ENCODE measurements around the gene TADA2B. TPM values are rescaled to one million over a fixed set of nuclear protein-coding genes. Genes with fewer than 3 reads are reported as not detected.

Gene TADA2B
- total and polyA plus RNA-seq, 9 of the 15 experiments (the other 6 are each of a cell fraction or from before 2014, with no cell fraction given) = 0.55 to 12.2 (median 7.5) TPM

GRCh38 chr4:7050481-7051143 is 7.4 kb downstream of the TADA2B start:
- H3K79me2 ChIP-seq (ENCODE audit: control insufficient read depth, insufficient read depth, low read length) = peaks cover 47% of the 10 kb centered on the region
- intact Hi-C loops (cut with micrococcal nuclease) (no loop called here), in situ Hi-C loops (cut with MboI) (no loop called here)
- 71% methylated on average over 30 of the region's 36 CpGs for WGBS (ENCODE audit: insufficient coverage, low coverage, missing lambda C conversion rate)
- H3K9me3 ChIP-seq (replicated peaks; ENCODE audit: control insufficient read depth, insufficient read depth, low read depth, low read length) = no peaks in the 10 kb centered on the region
- CTCF ChIA-PET (ENCODE audit: low intra/inter-chr PET ratio) = no interaction called here
- H2AFZ ChIP-seq (ENCODE audit: low read depth, low read length) = no peak overlapping the region
- no peak overlapping the region for H3K27ac ChIP-seq (ENCODE audit: extremely low read depth, low read depth, low read length)
- FAIRE-seq (no peak), DNase-seq (ENCODE audit: extremely low read depth in 1 of 4, low spot score in 3 of 4) (no peak), ATAC-seq (peak; percentile 12; the same call in 1 of the 3 replicates)
- H3K36me3 ChIP-seq (ENCODE audit: control insufficient read depth, insufficient read depth, low read length) = peaks cover 32% of the 10 kb centered on the region; the same call in 2 of the 3 replicates
- no peaks in the 10 kb centered on the region for H3K27me3 ChIP-seq (ENCODE audit: control insufficient read depth in 2 of 2, insufficient read depth in 2 of 2, low read length in 2 of 2)
- H3K4me1 ChIP-seq (replicated peaks in 1 of 2; ENCODE audit: control insufficient read depth in 2 of 2, insufficient read depth in 2 of 2, low read length in 2 of 2) = peaks cover 4 to 59% of the 10 kb centered on the region in 2 experiments; a peak in 4 of 5 replicates
- POLR2A ChIA-PET = interaction anchor here (0.6 to 1.9 kb wide), 6 partner anchors 10 to 1117 kb away, joined by 3 to 8 read pairs (median 4); partner anchors contain the start of gene GRPEL1
- no TSS peak for BruUV-seq (replicated peaks)
- H3K9ac ChIP-seq (ENCODE audit: insufficient read depth in 1 of 2, low read depth in 2 of 2, low read length in 2 of 2) = peak overlapping the region in 1 of 2 experiments; percentile 66; a peak in 1 of 4 replicates
- peaks cover 6% of the 10 kb centered on the region for H3K9me1 ChIP-seq (ENCODE audit: control insufficient read depth, insufficient read depth, low read length)
- H3K4me3 ChIP-seq = no peak overlapping the region
- TF ChIP-seq KDM1A (IDR thresholded peaks at IDR 0.05) (no peak), RBM22 (IDR thresholded peaks at IDR 0.05; ENCODE audit: low read depth, low read length, poor library complexity, severe bottlenecking) (peak; percentile 17), FOXJ2 (tag; IDR thresholded peaks at IDR 0.05) (no peak), TEAD1 (CRISPR knock-in tag; IDR thresholded peaks at IDR 0.05) (no peak), PRPF4 (IDR thresholded peaks at IDR 0.05; ENCODE audit: insufficient read depth, low read depth, low read length, poor library complexity, severe bottlenecking) (no peak), RHOXF2B (CRISPR knock-in tag; conservative IDR thresholded peaks at IDR 0.05) (no peak), EGR1 (conservative IDR thresholded peaks at IDR 0.05) (peak; percentile 88)
- peaks cover 20% of the 10 kb centered on the region for H4K20me1 ChIP-seq (replicated peaks; ENCODE audit: control insufficient read depth, insufficient read depth, low read length)
- H3K4me2 ChIP-seq (ENCODE audit: insufficient read depth, low read length) = no peak overlapping the region

All from K562 (cell line).